Gastrocnemius medialis (tissue), 4 donors: ENCODE data around the gene G6PD.
"Not testable (repeated sequence)": the region's sequence is repeated elsewhere in the genome, so short reads cannot be mapped to it uniquely, and the experiment has no call there.

ENCODE experiments used
- CTCF ChIP-seq, 5 experiments: fragments of 450-650 bp in 3 of 5; fragments of 200-600 bp in 2 of 5; sonication (generic) in 2 of 5; IDR thresholded peaks in 4 of 5; conservative IDR thresholded peaks in 1 of 5; 1 replicate in 4 of 5; 2 replicates in 1 of 5; pipeline ENCODE4 v1.5.1; 2016 to 2019; ENCODE audit warnings: antibody characterized with exemption in 5 of 5, mild to moderate bottlenecking in 3 of 5, moderate library complexity in 3 of 5
- POLR2A ChIP-seq, 2 donors: fragments of 450-650 bp; IDR thresholded peaks; one replicate each; pipeline ENCODE4 v1.6.1; 2017; ENCODE audit warnings: antibody characterized with exemption in 2 of 2, mild to moderate bottlenecking in 2 of 2, moderate library complexity in 2 of 2

GRCh38 chrX:154560326-154560725 is 13.7 kb upstream of the G6PD start:
- TF ChIP-seq CTCF (IDR thresholded peaks at IDR 0.05 in 4 of 5, conservative IDR thresholded peaks at IDR 0.05 in 1 of 5); POLR2A (IDR thresholded peaks at IDR 0.05): not testable (repeated sequence)
